ENCODE results near the gene MTOR.
"Not testable (repeated sequence)": the region's sequence is repeated elsewhere in the genome, so short reads cannot be mapped to it uniquely, and the experiment has no call there.

Gene MTOR

GRCh38 chr1:11279630-11280029 is 17.3 kb upstream of the MTOR start:
- no peak for DNase-seq

- DNase-seq, result no peak
These were observed 16.8 kb upstream of the MTOR start for GRCh38 chr1:11279152-11279551.

GRCh38 chr1:11273595-11274234 is 11.4 kb upstream of the MTOR start:
- DNase-seq, result no peak

- peak; percentile 92 for DNase-seq
These were observed 10.7 kb upstream of the MTOR start, which contains the start of gene UBIAD1 for GRCh38 chr1:11272832-11273594. TSS of gene UBIAD1 (plus strand) at chr1:11273198. CDS start at chr1:11273532, 334 bp downstream.

GRCh38 chr1:11272544-11272831 is 10.1 kb upstream of the MTOR start:
- DNase-seq, result no peak

- DNase-seq, result not testable (repeated sequence)
These were observed 5.3 kb upstream of the MTOR start for GRCh38 chr1:11267350-11268337.

GRCh38 chr1:11266268-11267074 is 4.1 kb upstream of the MTOR start:
- no peak for DNase-seq

- DNase-seq, result no peak
These were observed 6.1 kb downstream of the MTOR start for GRCh38 chr1:11256299-11256698.

- no peak for DNase-seq
These were observed 9.1 kb downstream of the MTOR start for GRCh38 chr1:11253226-11253625.

GRCh38 chr1:11252538-11252937 is 9.8 kb downstream of the MTOR start:
- DNase-seq, result no peak

GRCh38 chr1:11248169-11248568 is 14.2 kb downstream of the MTOR start:
- DNase-seq, result no peak

GRCh38 chr1:11245904-11246719 is 16.2 kb downstream of the MTOR start:
- DNase-seq, result no peak

- peak; percentile 21 for DNase-seq
These were observed 17.1 kb downstream of the MTOR start for GRCh38 chr1:11245248-11245647.

GRCh38 chr1:11238311-11238710 is 24.0 kb downstream of the MTOR start:
- no peak for DNase-seq

- DNase-seq, result no peak
These were observed 25.0 kb downstream of the MTOR start for GRCh38 chr1:11237356-11237755.

GRCh38 chr1:11233208-11233607 is 29.1 kb downstream of the MTOR start:
- no peak for DNase-seq

GRCh38 chr1:11229203-11229602 is 33.1 kb downstream of the MTOR start:
- no peak for DNase-seq

GRCh38 chr1:11227106-11228077 is 35.0 kb downstream of the MTOR start:
- no peak for DNase-seq

- DNase-seq, result no peak
These were observed 46.3 kb downstream of the MTOR start for GRCh38 chr1:11216074-11216473.

- DNase-seq, result no peak
These were observed 46.9 kb downstream of the MTOR start for GRCh38 chr1:11215381-11216005.
